Duodenal mucosa (tissue), 2 donors: ENCODE data around the gene NDUFB11.

Experiments used
- H3K27ac ChIP-seq: one replicate; pipeline ENCODE4 v1.7.0; 2013; ENCODE audit warnings: low read depth, low read length
- H3K27me3 ChIP-seq, 2 donors: one replicate each; pipeline ENCODE4 v1.7.0; 2013; ENCODE audit warnings: low read length in 2 of 2, control low read depth in 1 of 2; ENCODE audit not compliant: insufficient read depth in 2 of 2, control insufficient read depth in 1 of 2
- H3K36me3 ChIP-seq, 2 donors: one replicate each; pipeline ENCODE4 v1.7.0; 2013; ENCODE audit warnings: low read length in 2 of 2, control low read depth in 1 of 2; ENCODE audit not compliant: insufficient read depth in 2 of 2, control insufficient read depth in 1 of 2
- H3K4me1 ChIP-seq, 2 donors: one replicate each; pipeline ENCODE4 v1.7.0; 2013; ENCODE audit warnings: low read length in 2 of 2, control low read depth in 1 of 2; ENCODE audit not compliant: insufficient read depth in 2 of 2, control insufficient read depth in 1 of 2
- H3K4me3 ChIP-seq, 2 donors: one replicate each; pipeline ENCODE4 v1.7.0; 2013; ENCODE audit warnings: low read length in 2 of 2, low read depth in 1 of 2
- H3K9ac ChIP-seq, 2 donors: one replicate each; pipeline ENCODE4 v1.7.0; 2013; ENCODE audit warnings: low read length in 2 of 2, low read depth in 1 of 2
- H3K9me3 ChIP-seq, 2 donors: one replicate each; pipeline ENCODE4 v1.7.0; 2013; ENCODE audit warnings: low read length in 2 of 2, control low read depth in 1 of 2; ENCODE audit not compliant: control insufficient read depth in 1 of 2

NDUFB11 gene

GRCh38 chrX:47184486-47184885 lies 40.0 kb upstream of the NDUFB11 start:
- Histone ChIP-seq H3K27ac (no peak overlapping the region), H3K4me3 (no peak overlapping the region), H3K4me1 (no peaks in the 10 kb centered on the region), H3K27me3 (no peaks in the 10 kb centered on the region), H3K9ac (no peak overlapping the region), H3K36me3 (peaks cover 12 to 56% of the 10 kb centered on the region in 2 donors), H3K9me3 (no peaks in the 10 kb centered on the region)

GRCh38 chrX:47182106-47182700 lies 37.7 kb upstream of the NDUFB11 start:
- H3K36me3 ChIP-seq: peaks cover 15 to 77% of the 10 kb centered on the region in 2 donors
- no peaks in the 10 kb centered on the region for H3K27me3 ChIP-seq
- H3K9ac ChIP-seq: no peak overlapping the region
- H3K4me1 ChIP-seq: no peaks in the 10 kb centered on the region
- H3K9me3 ChIP-seq: no peaks in the 10 kb centered on the region
- no peak overlapping the region for H3K27ac ChIP-seq
- no peak overlapping the region for H3K4me3 ChIP-seq

- no peak overlapping the region for H3K27ac ChIP-seq
- no peak overlapping the region for H3K9ac ChIP-seq
- no peaks in the 10 kb centered on the region for H3K4me1 ChIP-seq
- no peak overlapping the region for H3K4me3 ChIP-seq
- H3K36me3 ChIP-seq: peaks cover 12 to 77% of the 10 kb centered on the region in 2 donors
- H3K27me3 ChIP-seq: no peaks in the 10 kb centered on the region
- no peaks in the 10 kb centered on the region for H3K9me3 ChIP-seq
These were observed 36.8 kb upstream of the NDUFB11 start for GRCh38 chrX:47181301-47181700.

GRCh38 chrX:47180346-47180745 lies 35.8 kb upstream of the NDUFB11 start:
- no peak overlapping the region for H3K27ac ChIP-seq
- H3K9ac ChIP-seq: no peak overlapping the region
- peaks cover 15 to 71% of the 10 kb centered on the region in 2 donors for H3K36me3 ChIP-seq
- H3K4me3 ChIP-seq: no peak overlapping the region
- no peaks in the 10 kb centered on the region for H3K9me3 ChIP-seq
- H3K27me3 ChIP-seq: no peaks in the 10 kb centered on the region
- H3K4me1 ChIP-seq: no peaks in the 10 kb centered on the region

GRCh38 chrX:47179928-47180255 lies 35.4 kb upstream of the NDUFB11 start:
- peaks cover 15 to 67% of the 10 kb centered on the region in 2 donors for H3K36me3 ChIP-seq

GRCh38 chrX:47179221-47179927 lies 34.9 kb upstream of the NDUFB11 start:
- Histone ChIP-seq H3K36me3 (peaks cover 15 to 63% of the 10 kb centered on the region in 2 donors), H3K27ac (no peak overlapping the region), H3K9me3 (no peaks in the 10 kb centered on the region), H3K4me3 (no peak overlapping the region), H3K4me1 (no peaks in the 10 kb centered on the region), H3K27me3 (no peaks in the 10 kb centered on the region), H3K9ac (no peak overlapping the region)

More at GRCh38 chrX:47179928-47180255, 35.4 kb upstream of the NDUFB11 start:
- no peaks in the 10 kb centered on the region for H3K4me1 ChIP-seq
- H3K27ac ChIP-seq: no peak overlapping the region
- H3K9ac ChIP-seq: no peak overlapping the region
- no peaks in the 10 kb centered on the region for H3K27me3 ChIP-seq
- H3K9me3 ChIP-seq: no peaks in the 10 kb centered on the region
- no peak overlapping the region for H3K4me3 ChIP-seq

GRCh38 chrX:47178337-47178736 lies 33.8 kb upstream of the NDUFB11 start:
- peaks cover 16 to 67% of the 10 kb centered on the region in 2 donors for H3K36me3 ChIP-seq

GRCh38 chrX:47177079-47177478 lies 32.6 kb upstream of the NDUFB11 start:
- H3K9me3 ChIP-seq: no peaks in the 10 kb centered on the region
- H3K9ac ChIP-seq: no peak overlapping the region
- no peaks in the 10 kb centered on the region for H3K4me1 ChIP-seq
- H3K36me3 ChIP-seq: peaks cover 19 to 70% of the 10 kb centered on the region in 2 donors
- no peaks in the 10 kb centered on the region for H3K27me3 ChIP-seq
- H3K27ac ChIP-seq: no peak overlapping the region
- H3K4me3 ChIP-seq: no peak overlapping the region

More at GRCh38 chrX:47178337-47178736, 33.8 kb upstream of the NDUFB11 start:
- no peak overlapping the region for H3K27ac ChIP-seq
- H3K4me1 ChIP-seq: no peaks in the 10 kb centered on the region
- no peaks in the 10 kb centered on the region for H3K27me3 ChIP-seq
- no peaks in the 10 kb centered on the region for H3K9me3 ChIP-seq
- no peak overlapping the region for H3K4me3 ChIP-seq
- H3K9ac ChIP-seq: no peak overlapping the region

- H3K9me3 ChIP-seq: no peaks in the 10 kb centered on the region
- H3K9ac ChIP-seq: no peak overlapping the region
- no peaks in the 10 kb centered on the region for H3K27me3 ChIP-seq
- no peak overlapping the region for H3K27ac ChIP-seq
- no peaks in the 10 kb centered on the region for H3K4me1 ChIP-seq
- H3K36me3 ChIP-seq: peaks cover 23 to 68% of the 10 kb centered on the region in 2 donors
- H3K4me3 ChIP-seq: no peak overlapping the region
These were observed 31.7 kb upstream of the NDUFB11 start for GRCh38 chrX:47176101-47176740.

- Histone ChIP-seq H3K4me1 (no peaks in the 10 kb centered on the region), H3K36me3 (peaks cover 23 to 68% of the 10 kb centered on the region in 2 donors), H3K4me3 (no peak overlapping the region), H3K9me3 (no peaks in the 10 kb centered on the region), H3K27ac (no peak overlapping the region), H3K9ac (no peak overlapping the region), H3K27me3 (no peaks in the 10 kb centered on the region)
These were observed 31.1 kb upstream of the NDUFB11 start for GRCh38 chrX:47175588-47175980.
